ENCODE results near the gene NBPF4.

Gene NBPF4

GRCh38 chr1:108182959-108183700 is 60.7 kb downstream of the NBPF4 start:
- DNase-seq = peak; percentile 20
- in situ Hi-C loops (cut with MboI; ENCODE audit: low pct_unique_long_range_greater_than_20kb, low sequenced_read_pairs) = no loop called here

DNA sequence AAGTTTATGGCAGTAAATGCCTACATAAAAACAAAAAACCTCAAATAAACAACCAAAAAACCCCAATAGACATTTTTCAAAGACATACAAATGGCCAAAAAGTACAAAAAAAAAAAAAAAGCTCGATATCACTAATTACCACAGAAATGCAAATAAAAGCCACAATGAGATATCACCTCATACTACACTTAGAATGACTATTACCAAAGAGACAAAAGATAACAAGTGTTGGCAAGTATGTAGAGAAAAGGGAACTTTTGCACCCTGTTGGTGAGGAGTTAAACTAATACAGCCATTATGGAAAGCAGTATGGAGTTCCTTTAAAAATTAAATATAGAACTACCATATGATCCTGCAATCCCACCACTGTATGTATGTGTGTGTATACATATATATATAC is 64.9 kb downstream of the NBPF4 start:
- in situ Hi-C loops (cut with MboI; ENCODE audit: low pct_unique_long_range_greater_than_20kb, low sequenced_read_pairs) = no loop called here
- DNase-seq = no peak

All from KBM-7 (cell line).